ENCODE measurements around the gene TNFAIP1.
"Not testable (repeated sequence)": the region's sequence is repeated elsewhere in the genome, so short reads cannot be mapped to it uniquely, and the experiment has no call there.

TNFAIP1 gene, protein sequence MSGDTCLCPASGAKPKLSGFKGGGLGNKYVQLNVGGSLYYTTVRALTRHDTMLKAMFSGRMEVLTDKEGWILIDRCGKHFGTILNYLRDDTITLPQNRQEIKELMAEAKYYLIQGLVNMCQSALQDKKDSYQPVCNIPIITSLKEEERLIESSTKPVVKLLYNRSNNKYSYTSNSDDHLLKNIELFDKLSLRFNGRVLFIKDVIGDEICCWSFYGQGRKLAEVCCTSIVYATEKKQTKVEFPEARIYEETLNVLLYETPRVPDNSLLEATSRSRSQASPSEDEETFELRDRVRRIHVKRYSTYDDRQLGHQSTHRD

GRCh38 chr17:28335201-28335958, at the start of gene TNFAIP1, which contains the start of gene IFT20:
TSS of gene TNFAIP1 (plus strand) at chr17:28335761. CDS start at chr17:28339522, 3,761 bp downstream.
TSS of gene IFT20 (minus strand) at chr17:28335472. CDS start at chr17:28331985, 3,487 bp downstream.
- peak; percentile 99 for DNase-seq

- no peak for DNase-seq
Observed at GRCh38 chr17:28285965-28286364, 49.6 kb upstream of the TNFAIP1 start.

DNA sequence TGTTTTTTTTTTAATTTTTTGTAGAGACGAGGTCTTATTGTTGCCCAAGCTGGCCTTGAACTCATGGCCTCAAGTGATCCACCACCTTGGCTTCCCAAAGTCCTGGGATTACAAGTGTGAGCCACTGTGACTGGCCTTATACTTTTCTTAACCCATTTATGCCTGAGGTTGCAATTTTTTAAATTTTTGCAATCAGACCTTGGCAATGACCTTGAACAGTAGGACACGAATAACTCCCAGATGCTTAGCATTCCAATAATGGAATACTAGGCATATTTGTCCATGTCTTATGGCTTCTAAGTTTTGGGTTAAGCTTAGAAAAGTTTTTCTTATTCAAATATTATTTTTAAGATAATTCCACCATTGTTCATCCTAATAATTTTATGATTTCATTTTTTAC, 44.9 kb upstream of the TNFAIP1 start:
- no peak for DNase-seq

GRCh38 chr17:28291780-28292330, 43.7 kb upstream of the TNFAIP1 start:
- no peak for DNase-seq

GRCh38 chr17:28292878-28293277, 42.7 kb upstream of the TNFAIP1 start:
- DNase-seq: not testable (repeated sequence)

DNA sequence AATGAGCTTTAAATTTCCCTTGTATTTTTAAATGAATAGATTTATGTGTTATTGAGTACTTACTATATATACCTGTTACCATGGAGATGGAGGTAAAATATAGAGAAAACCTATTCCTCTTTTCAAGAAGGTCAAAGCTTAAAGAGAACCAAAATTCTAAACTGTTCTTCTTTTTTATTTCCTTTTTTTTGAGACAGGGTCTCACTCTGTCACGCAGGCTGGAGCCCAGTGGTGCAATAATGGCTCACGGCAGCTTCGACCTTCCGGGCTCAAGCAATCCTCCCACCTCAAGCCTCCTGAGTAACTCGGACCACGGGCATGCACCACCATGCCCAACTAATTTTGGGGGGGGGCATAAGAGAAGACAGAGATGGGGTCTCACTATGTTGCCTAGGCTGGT, 41.6 kb upstream of the TNFAIP1 start:
- peak in 1 of 2 donors; percentile 2 for DNase-seq

- DNase-seq: no peak
Observed at GRCh38 chr17:28295677-28296578, 39.6 kb upstream of the TNFAIP1 start.

GRCh38 chr17:28298449-28298848, 37.1 kb upstream of the TNFAIP1 start:
- DNase-seq: no peak

GRCh38 chr17:28306954-28307401, 28.6 kb upstream of the TNFAIP1 start:
- no peak for DNase-seq

DNA sequence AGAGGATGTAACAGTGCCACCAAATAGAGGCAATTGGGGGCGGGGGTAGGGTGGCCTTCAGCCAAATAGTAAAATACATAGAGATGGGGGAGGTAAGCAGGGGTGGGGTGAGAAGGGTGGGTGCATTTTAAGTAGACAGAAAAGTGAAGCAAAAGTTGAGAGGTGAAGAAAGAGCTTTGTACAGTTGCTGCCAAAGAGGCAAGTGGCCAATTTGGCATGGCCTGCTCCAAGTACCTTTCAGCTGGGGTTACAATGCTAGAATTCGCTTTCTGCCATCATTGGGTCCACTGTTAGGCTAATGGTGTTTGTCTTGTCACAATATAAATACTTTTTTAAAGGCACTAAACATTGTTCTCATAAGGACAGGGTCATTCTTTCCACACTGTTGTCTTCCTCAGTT, 21.7 kb upstream of the TNFAIP1 start:
- no peak for DNase-seq

DNA sequence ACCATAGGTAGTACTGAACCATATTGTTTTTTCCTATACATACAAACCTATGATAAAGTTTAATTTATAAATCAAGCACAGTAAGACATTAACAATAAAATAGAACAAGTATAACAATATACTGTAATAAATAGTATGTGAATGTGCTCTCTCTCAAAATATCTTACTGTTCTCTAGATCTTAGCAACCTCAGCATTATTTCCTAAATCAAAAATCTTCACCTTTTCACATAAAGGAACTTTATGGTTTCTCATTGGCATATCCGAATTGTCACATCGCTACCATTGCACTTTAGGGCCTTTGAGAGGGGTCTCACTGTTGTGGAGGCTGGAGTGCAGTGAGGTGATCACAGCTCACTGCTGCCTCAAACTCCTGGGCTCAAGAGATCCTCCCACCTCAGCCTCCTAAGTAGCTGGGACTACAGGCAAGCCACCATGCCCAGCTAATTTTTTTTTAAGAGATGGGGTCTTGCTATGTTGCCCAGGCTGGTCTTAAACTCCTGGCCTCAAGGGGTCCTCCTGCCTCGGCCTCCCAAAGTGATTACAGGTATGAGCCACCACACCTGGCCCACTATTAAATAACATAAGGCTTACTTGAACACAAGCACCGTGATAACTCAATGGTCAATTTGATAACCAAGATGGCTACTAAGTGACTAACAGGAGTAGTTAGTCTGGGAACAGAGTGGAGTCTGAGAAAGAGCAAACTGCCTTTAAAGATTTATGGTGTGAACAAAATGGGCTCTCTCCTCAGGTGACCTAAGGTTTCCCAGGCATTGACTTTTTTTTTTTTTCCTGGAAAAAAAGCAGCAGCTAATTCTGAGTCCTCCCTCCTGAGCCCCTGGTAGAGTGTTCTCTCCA, 19.5 kb upstream of the TNFAIP1 start:
- DNase-seq: no peak

- DNase-seq: no peak
Observed at GRCh38 chr17:28317099-28317965, 18.2 kb upstream of the TNFAIP1 start.

GRCh38 chr17:28317966-28318758, 17.4 kb upstream of the TNFAIP1 start:
- DNase-seq: no peak

GRCh38 chr17:28318759-28319597, 16.6 kb upstream of the TNFAIP1 start, which contains the start of gene TMEM97:
TSS of gene TMEM97 (plus strand) at chr17:28319200. CDS start at chr17:28319240, 40 bp downstream.
- peak; percentile 94 to 96 for DNase-seq

- no peak for DNase-seq
Observed at GRCh38 chr17:28319598-28319935, 16.0 kb upstream of the TNFAIP1 start.

GRCh38 chr17:28320215-28321061, 15.1 kb upstream of the TNFAIP1 start:
- no peak for DNase-seq

DNA sequence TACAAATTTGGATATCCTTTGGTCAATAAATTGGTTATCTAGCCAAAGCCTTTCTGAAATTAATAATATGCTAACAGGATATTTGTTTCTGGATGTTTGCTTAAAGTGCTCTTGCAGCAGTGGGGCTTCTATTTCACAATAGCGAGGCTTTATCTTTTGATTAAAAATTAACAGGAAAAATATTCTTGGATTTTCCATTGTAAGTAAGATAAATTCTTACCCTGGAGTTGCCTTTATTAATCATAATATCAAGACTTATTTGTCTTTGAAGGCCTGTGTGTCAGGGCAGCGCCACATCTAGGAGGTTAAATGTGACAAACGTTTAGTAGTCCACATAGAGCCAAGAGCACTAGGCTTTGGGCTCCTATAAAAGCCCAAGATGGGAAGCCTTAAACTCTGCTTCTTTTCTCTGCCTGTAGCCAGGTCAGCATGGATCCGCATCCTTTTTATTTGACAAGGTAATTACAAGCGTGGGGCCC, 11.3 kb upstream of the TNFAIP1 start:
- DNase-seq: no peak

GRCh38 chr17:28324781-28325180, 10.8 kb upstream of the TNFAIP1 start:
- no peak for DNase-seq
